IPS-18c (cell line): ENCODE data around the gene NIPSNAP2.
"Not testable (repeated sequence)": the region's sequence is repeated elsewhere in the genome, so short reads cannot be mapped to it uniquely, and the experiment has no call there.

Experiments used
- H3K4me3 ChIP-seq: 2 replicates; pipeline ENCODE4 v1.7.0; 2013; ENCODE audit warnings: low read depth, mild to moderate bottlenecking, low read length, moderate library complexity; ENCODE audit not compliant: insufficient read depth
- H3K9me3 ChIP-seq: one replicate; pipeline ENCODE4 v1.6.1; 2013; ENCODE audit warnings: mild to moderate bottlenecking, low read length, moderate library complexity; ENCODE audit not compliant: control insufficient read depth, insufficient read depth

The NIPSNAP2 gene

DNA sequence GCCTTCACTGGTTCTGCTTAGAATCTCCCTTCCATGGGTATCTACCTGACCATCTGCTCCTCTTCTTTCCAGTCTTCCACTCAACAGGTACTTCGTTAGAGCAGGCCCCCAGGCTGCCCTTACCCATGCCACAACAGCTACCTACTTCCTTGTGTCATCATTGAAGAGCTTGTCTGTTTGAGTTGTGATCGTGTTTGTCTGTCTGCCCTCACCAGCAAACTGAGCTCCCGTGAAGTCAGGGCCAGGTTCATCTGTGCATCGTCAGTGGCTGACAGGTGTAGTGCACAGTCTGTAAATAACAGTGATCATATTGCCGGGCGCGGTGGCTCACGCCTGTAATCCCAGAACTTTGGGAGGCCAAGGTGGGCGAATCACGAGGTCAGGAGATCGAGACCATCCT lies 5.0 kb downstream of the NIPSNAP2 start:
- no peak overlapping the region for H3K4me3 ChIP-seq
- H3K9me3 ChIP-seq: no peaks in the 10 kb centered on the region

DNA sequence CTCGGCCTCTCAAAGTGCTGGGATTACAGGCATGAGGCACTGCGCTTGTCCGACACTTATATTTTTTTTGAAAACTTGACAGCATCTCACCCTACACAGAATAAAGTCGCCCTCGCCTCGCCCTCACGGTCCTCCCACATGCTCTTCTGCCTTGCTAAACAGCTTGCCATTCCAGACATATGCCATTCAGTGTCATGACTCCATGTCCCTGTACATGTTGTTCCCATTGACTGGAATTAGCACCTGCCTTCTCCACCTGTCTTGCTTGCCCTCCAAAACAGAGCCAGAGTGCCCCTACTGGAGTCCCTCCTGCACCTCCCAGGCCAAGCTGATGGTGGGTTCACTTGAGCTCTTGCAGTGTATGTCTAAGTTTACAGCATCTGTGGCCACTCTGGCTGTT lies 6.2 kb downstream of the NIPSNAP2 start:
- Histone ChIP-seq H3K4me3 (no peak overlapping the region; the same call in 1 of the 2 replicates), H3K9me3 (no peaks in the 10 kb centered on the region)

DNA sequence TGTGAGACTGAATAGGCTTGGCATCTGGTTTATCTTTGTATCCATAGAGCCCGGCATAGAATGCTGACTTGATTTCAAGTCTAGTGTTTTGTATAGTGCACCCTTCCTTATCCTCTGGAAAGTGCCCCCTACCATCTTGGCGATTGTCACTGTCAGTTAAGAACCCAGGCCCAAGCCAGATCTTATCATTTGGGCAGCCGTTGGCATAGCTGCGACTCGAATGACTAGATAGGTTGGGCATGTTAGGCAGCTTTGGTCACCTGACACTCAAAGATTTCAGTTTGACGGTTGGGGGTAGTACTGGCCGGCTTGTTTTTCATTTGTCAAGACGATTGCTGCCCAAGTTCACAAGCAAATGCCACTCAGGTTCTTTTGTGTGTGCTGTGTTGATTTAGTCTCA lies 6.6 kb downstream of the NIPSNAP2 start:
- no peaks in the 10 kb centered on the region for H3K9me3 ChIP-seq
- no peak overlapping the region for H3K4me3 ChIP-seq

DNA sequence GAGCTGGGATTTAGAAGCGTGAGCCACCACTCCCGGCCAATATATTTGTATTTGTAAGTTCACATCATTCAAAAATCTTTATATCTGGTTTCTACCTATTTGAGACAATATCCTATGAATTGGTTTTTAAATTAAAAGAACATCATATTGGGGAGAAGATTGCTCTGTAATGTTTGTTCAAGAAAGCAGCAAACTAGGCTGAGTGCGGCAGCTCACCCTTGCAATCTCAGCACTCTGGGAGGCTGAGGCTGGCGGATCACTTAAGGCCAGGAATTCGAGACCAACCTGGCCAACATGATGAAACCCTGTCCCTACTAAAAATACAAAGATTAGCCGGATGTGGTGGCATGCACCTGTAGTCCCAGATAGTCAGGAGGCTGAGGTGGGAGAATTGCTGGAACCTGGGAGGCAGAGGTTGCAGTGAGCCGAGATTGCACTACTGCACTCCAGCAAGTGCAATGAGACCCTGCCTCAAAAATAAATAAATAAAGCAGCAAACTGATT lies 9.4 kb downstream of the NIPSNAP2 start:
- Histone ChIP-seq H3K4me3 (no peak overlapping the region), H3K9me3 (no peaks in the 10 kb centered on the region)

DNA sequence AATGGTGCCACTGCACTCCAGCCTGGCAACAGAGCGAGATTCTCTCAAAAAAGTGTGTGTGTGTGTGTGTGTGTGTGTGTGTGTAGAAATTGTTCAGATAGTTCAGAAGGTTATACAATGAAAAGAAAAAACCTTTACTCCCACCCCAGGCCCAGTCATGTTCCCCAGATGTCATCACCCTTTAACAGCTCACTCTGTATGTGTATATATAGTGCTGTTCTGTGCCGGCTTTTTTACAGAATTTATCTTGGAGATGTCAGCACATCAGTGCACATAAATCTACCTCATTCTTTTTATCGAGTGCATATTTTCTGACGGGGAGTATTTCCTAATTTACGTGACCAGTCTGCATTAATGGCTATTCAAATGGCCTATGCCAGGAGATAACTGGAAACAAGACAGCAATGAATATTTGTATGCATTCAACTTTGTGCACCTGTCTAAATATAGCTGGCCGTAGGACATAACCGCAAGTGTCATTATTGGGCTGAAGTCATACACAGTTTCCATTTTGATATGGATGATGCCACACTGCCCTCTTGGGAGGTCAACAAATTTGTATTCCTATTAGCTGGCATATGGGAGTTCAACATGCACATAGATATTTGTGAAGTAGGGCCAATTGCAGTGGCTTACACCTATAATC lies 11.7 kb downstream of the NIPSNAP2 start:
- H3K9me3 ChIP-seq: no peaks in the 10 kb centered on the region
- no peak overlapping the region for H3K4me3 ChIP-seq

DNA sequence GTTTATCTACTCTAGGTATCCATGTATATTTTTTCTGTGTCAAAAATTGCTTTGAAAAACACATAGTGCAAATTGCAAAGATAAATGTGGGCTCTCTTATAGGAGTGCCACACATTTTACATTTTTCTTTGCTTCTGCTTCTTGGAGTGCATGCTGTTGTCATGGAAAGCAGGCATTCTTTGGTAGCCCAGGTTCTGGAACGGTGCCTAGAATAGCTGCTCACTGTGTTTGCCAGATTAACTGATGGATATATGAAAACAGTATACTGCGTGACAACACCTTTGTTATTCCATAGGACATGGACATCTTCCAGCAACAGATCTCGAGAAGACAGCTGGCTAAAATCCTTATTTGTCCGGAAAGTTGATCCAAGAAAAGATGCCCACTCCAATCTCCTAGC lies 13.4 kb downstream of the NIPSNAP2 start:
- Histone ChIP-seq H3K4me3 (no peak overlapping the region), H3K9me3 (no peaks in the 10 kb centered on the region)

DNA sequence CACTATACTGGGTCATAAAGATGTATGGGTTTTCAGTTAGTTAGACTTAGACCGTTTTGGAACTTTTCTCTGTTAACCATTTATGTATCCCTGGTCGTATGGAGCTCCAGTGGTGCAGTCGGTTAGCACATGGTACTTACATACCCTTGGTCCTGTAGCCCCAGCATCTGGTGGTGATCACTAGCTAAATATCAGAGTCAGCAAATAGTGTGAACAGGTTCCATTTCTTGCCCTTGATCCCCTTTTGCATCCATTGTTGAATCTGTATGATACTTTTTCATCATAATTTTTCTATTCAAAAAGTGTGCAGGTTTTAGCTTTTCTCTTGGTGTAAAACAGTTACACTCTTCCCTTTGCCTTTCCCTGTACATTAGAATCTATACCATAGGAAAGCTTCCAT lies 15.9 kb downstream of the NIPSNAP2 start:
- H3K9me3 ChIP-seq: no peaks in the 10 kb centered on the region
- no peak overlapping the region for H3K4me3 ChIP-seq

DNA sequence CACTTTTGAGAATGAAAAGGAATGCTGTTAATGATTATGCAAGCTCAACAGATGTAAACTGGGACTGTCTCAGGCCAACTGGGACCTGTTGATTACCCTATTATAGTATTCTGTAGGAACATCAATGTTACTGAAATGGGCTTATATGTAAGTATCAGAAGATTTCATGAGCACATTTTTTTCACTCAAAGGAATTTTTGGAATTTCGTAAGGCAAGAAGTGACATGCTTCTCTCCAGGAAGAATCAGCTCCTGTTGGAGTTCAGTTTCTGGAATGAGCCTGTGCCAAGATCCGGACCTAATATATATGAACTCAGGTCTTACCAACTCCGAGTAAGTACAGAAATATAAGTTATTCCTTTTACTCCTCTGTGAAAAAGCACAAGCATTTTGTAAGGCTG lies 19.2 kb downstream of the NIPSNAP2 start:
- no peak overlapping the region for H3K4me3 ChIP-seq
- H3K9me3 ChIP-seq: no peaks in the 10 kb centered on the region

DNA sequence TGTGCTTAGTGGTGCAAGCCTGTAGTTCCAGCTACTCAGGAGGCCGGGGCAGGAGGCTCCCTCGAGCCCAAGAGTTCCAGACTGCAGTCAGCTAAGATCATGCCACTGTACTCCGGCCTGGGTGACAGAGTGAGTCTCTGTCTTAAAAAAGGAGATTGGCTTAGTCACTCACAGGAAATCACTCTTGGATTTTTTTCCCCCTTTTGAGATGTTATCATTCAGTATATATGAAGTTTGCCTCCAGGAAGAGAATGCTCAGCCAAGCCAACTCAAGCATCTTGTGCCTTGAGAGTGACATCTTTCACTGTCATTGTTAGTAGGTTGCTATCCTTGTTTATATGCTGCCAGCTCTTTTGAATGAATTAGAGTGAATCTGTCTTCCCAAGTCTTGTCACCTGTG lies 28.0 kb downstream of the NIPSNAP2 start:
- Histone ChIP-seq H3K4me3 (no peak overlapping the region), H3K9me3 (no peaks in the 10 kb centered on the region)

DNA sequence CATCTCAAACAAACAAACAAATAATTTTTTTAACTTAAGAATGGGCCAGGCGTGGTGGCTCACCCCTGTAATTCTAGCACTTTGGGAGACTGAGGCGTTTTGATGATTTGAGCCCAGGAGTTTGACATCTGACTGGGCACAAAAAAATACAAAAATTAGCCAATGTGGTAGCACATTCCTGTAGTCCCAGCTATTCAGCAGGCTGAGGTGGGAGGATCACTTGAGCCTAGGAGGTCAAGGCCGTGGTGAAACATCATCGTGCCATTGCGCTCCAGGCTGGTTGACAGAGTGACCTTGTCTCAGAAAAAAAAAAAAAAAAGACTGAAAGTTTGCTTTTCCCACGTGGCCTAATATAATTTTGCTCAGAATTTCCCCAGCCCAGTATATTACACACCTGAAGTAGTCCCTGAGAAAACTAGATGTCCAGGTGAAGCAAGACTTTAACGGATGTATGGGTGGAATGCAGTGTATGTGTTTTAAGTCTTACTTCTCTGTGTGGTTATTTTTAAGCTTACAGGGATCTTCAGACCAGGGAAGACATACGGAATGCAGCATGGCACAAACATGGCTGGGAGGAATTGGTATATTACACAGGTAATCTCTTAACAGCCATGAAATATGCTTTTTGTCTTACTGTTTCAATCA lies 32.6 kb downstream of the NIPSNAP2 start:
- H3K9me3 ChIP-seq: no peaks in the 10 kb centered on the region
- no peak overlapping the region for H3K4me3 ChIP-seq

DNA sequence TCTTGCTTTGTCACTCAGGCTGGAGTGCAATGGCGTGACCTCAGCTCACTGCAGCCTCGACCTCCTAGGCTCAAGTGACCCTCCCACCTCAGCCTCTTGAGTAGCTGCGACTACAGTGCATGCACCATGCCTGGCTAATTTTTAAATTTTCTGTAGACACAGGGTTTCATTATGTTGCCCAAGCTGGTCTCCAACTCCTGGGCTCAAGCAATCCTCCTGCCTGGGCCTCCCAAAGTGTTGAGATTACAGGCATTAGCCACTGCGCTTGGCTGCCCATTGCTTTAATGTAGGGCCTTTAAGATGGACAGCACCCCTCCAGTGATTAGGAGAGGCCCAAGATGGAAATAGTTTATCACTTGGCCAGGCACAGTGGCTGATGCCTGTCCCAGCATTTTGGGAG lies 39.4 kb downstream of the NIPSNAP2 start:
- H3K4me3 ChIP-seq: no peak overlapping the region
- H3K9me3 ChIP-seq: no peaks in the 10 kb centered on the region

DNA sequence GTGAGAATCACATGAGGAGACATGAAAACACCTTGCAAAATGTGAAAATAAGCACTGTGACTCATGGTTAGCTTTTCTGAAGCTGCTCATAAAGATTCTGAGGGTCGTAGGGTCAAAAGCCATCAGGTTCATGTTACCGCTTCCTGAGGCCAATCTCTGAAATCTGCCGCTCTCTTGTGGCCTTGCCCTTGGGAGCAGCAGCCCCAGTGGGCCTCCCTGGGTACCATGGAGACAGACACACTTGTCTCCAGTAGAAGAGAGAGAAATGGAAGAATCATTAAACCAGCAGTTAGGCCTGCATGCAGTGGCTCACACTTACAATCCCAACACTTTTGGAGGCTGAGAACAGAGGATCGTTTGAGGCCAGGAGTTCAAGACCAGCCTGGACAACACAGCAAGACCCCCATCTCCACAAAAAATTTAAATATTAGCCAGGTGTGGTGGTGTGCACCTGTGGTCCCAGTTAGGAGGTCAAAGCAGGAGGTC lies 42.8 kb downstream of the NIPSNAP2 start:
- H3K4me3 ChIP-seq: no peak overlapping the region

DNA sequence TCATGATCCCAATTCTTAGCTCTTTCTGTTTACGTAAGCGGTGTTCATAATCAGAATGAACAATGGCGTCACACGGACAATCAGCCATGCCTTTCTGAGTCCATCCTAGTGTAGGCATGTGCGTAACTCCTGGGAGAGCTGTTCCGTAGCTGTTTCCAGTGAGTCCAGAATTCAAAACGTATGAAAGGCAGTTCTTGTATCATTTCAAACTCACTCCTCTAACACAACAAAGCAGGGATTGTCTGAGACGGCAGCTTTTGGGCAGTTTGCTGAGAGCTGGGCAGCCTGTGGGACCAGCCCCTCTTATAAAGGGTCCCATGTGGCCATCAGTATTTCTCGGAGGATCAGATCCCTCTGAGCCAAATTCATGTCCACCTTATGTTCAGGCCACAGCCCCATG lies 43.5 kb downstream of the NIPSNAP2 start:
- Histone ChIP-seq H3K9me3 (no peaks in the 10 kb centered on the region), H3K4me3 (no peak overlapping the region)

More for the DNA sequence above, 42.8 kb downstream of the NIPSNAP2 start:
- H3K9me3 ChIP-seq: no peaks in the 10 kb centered on the region

DNA sequence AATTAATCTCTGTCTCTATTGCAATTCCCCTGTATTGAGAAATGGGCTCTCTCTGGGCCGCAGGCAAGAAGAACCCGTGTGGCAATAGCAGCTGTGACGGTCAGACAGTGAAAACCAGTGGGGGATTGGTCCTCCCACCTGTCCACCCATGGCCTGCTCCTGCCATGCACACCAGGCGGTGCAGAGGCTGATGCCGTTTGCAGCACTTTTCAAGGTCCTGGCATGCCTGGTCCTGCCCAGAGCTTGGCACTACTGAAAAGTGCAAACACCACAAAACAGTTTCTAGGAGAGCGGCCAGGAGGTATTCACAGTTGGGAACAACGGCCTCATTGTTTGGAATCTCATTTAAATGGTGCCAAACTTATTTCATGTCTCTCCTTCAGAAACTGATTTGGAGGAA lies 45.3 kb downstream of the NIPSNAP2 start:
- no peak overlapping the region for H3K4me3 ChIP-seq
- no peaks in the 10 kb centered on the region for H3K9me3 ChIP-seq

DNA sequence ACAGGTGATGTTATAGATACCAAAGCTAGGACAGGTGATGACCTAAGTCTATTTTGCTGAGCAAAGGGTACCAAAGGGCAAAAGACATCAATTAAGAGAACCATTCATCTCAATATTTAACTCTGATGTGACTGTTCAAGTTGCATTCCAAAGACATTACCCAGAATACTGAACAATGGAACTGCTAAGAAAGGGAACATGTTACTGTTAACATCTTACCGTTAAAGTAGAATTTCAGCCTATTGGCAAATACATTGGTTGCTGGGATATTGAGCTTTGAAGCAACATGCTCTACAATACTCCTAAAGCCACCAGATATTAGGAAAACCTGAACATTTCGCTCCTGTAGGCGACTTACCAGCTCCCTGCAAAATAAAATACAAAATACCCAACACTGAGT lies 52.6 kb downstream of the NIPSNAP2 start:
- H3K4me3 ChIP-seq, H3K9me3 ChIP-seq: not testable (repeated sequence)

DNA sequence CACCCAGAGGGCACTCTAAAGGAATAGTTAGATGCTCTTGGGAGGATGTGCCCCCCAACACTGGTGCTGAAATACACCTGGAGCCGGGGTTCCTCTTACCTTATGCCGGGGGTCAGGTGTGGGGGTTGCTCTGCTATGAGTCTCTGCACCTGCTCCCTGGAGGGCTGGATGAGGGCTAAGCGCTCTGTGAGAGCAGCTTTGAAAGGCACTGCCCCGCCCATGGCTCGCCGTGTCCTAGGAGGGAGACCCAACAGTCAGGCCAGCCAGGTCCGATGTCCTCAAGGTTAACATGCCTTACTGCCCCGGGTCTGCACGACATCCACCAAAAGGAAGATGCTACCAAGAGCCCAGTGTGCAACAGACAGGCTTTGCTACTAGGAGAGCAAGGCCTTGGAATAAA lies 55.1 kb downstream of the NIPSNAP2 start:
- H3K4me3 ChIP-seq: no peak overlapping the region
- no peaks in the 10 kb centered on the region for H3K9me3 ChIP-seq

DNA sequence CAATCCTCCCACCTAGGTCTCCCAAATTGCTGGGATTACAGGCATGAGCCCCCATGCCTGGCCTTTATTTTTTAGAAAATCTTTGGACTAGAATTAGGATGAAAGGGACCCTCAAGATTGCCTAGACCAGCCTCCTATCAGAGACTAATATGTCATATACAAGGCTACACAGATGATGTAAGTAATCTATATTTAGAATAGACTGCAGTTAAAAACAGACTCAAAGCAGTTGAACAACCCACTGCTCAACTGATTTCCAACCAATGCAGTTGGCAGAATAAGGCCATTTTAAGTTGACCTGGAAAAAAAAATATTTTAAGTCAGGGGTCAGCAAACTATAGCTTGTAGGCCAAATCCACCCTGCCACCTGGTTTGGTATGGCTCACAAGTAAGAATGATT lies 59.1 kb downstream of the NIPSNAP2 start:
- Histone ChIP-seq H3K4me3 (no peak overlapping the region), H3K9me3 (no peaks in the 10 kb centered on the region)

DNA sequence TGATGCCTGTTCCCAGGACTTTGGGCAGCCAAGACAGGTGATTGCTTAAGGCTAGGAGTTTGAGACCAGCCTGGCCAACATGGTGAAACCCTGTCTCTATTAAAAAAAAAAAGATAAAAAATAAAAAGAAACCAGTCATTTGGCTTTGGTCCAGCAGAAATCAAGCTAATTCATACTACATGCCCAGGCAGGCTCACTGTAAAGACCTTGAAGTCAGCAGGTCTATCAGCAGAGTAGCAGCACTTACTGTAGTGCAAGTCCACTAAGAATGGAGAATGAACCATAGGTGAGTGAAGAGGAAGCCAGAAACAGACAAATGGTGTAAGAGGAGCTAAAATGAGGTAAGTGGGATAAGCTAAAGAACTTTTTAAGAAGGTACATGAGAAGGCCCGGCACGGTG lies 62.2 kb downstream of the NIPSNAP2 start:
- Histone ChIP-seq H3K4me3 (no peak overlapping the region), H3K9me3 (no peaks in the 10 kb centered on the region)
